GM12878 (cell line): ENCODE data around the gene ZNF689. TPM values are rescaled to one million over a fixed set of nuclear protein-coding genes. Genes with fewer than 3 reads are reported as not detected.

Source experiments
- ATF3 ChIP-seq: IDR thresholded peaks from 2 replicates; pipeline ENCODE4 v1.6.1; 2011; ENCODE audit warnings: low read depth, mild to moderate bottlenecking, low read length, moderate library complexity, borderline replicate concordance; ENCODE audit errors: extremely low read depth
- CBFB ChIP-seq: IDR thresholded peaks from 2 replicates; pipeline ENCODE4 v1.6.1; 2016; ENCODE audit warnings: antibody characterized with exemption, low read depth
- E2F4 ChIP-seq: IDR thresholded peaks from 2 replicates; pipeline ENCODE4 v1.6.1; 2012; ENCODE audit warnings: low read depth, low read length, improper control_type of control experiment
- EP300 ChIP-seq, 2 experiments: fragments of 150-350 bp in 1 of 2; IDR thresholded peaks; 2 replicates each; pipeline ENCODE4 v1.6.1; 2011 to 2012; ENCODE audit warnings: low read depth in 2 of 2, low read length in 2 of 2, borderline replicate concordance in 1 of 2, improper control_type of control experiment in 1 of 2, inconsistent platforms in 1 of 2; ENCODE audit not compliant: control insufficient read depth in 1 of 2
- JUNB ChIP-seq: IDR thresholded peaks from 2 replicates; pipeline ENCODE4 v1.6.1; 2016; ENCODE audit warnings: antibody characterized with exemption, mild to moderate bottlenecking
- MYC ChIP-seq: IDR thresholded peaks from 2 replicates; pipeline ENCODE4 v1.6.1; 2011; ENCODE audit warnings: mild to moderate bottlenecking, low read length, moderate library complexity, inconsistent platforms; ENCODE audit not compliant: insufficient read depth, insufficient replicate concordance, insufficient read length, severe bottlenecking
- NBN ChIP-seq: fragments of 450-650 bp; IDR thresholded peaks from 2 replicates; pipeline ENCODE4 v1.6.1; 2016
- PKNOX1 ChIP-seq: fragments of 450-650 bp; IDR thresholded peaks from 2 replicates; pipeline ENCODE4 v1.6.1; 2016; ENCODE audit warnings: mild to moderate bottlenecking
- PML ChIP-seq: IDR thresholded peaks from 2 replicates; pipeline ENCODE4 v1.6.1; 2012; ENCODE audit warnings: low read length, inconsistent platforms
- POLR2A ChIP-seq: IDR thresholded peaks from 2 replicates; pipeline ENCODE4 v1.6.1; 2011; ENCODE audit warnings: low read depth, mild to moderate bottlenecking, low read length
- REST ChIP-seq: IDR thresholded peaks from 2 replicates; pipeline ENCODE4 v1.6.1; 2012; ENCODE audit warnings: mild to moderate bottlenecking, low read depth, low read length
- SMAD1 ChIP-seq: fragments of 450-650 bp; IDR thresholded peaks from 2 replicates; pipeline ENCODE4 v1.6.1; 2018; ENCODE audit warnings: mild to moderate bottlenecking, low read depth; ENCODE audit not compliant: partially characterized antibody
- SMAD5 ChIP-seq: IDR thresholded peaks from 2 replicates; pipeline ENCODE4 v1.6.1; 2016; ENCODE audit warnings: antibody characterized with exemption, low read depth
- SRF ChIP-seq, 2 experiments: IDR thresholded peaks; 2 replicates each; pipeline ENCODE4 v1.6.1; 2011; ENCODE audit warnings: low read depth in 2 of 2, low read length in 2 of 2, mild to moderate bottlenecking in 1 of 2, moderate library complexity in 1 of 2
- ZBTB4 ChIP-seq: fragments of 450-650 bp; formaldehyde crosslinking; IDR thresholded peaks from 2 replicates; pipeline ENCODE4 v1.4.0; 2022; ENCODE audit warnings: mild to moderate bottlenecking, moderate library complexity
- polyA plus RNA-seq, 11 experiments: library from polyadenylated mRNA; depleted of rRNA in 4 of 11; unstranded in 6 of 11; stranded (reverse) in 5 of 11; fragments of >200 nt; fragmentation: Nextera tagmentation in 4 of 11; fragmentation: Illumina TruSeq in 1 of 11; extraction: Ambion mirVana in 4 of 11; extraction: Trizol in 1 of 11; gene quantifications; 1 replicate in 1 of 11; 2 replicates in 10 of 11; pipeline versions ENCODE4 v1.2.1 to v1.2.3, GENCODE V29; 2011 to 2016; ENCODE audit warnings: inconsistent platforms in 2 of 11, missing spikeins in 2 of 11, low read depth in 1 of 11
- total RNA-seq, 4 experiments: library from RNA; depleted of rRNA in 3 of 4; stranded (reverse); fragments of >200 nt in 3 of 4; fragmentation: Illumina TruSeq in 1 of 4; extraction: Trizol in 1 of 4; gene quantifications; 2 replicates each; pipeline versions ENCODE4 v1.2.1 to v1.2.3, GENCODE V29; 2013 to 2021

Gene ZNF689
- total and polyA plus RNA-seq, 10 of the 15 experiments (the other 5 are each of a cell fraction or from before 2014, with no cell fraction given) = 4.7 to 13.2 (median 8.5) TPM

GRCh38 chr16:30571445-30572322 is 38.5 kb downstream of the ZNF689 start, which contains the start of gene ZNF688 (continued):
- no peak for TF ChIP-seq MYC
- no peak for TF ChIP-seq EP300 (IDR thresholded peaks at IDR 0.05; ENCODE audit: borderline replicate concordance in 1 of 2, control insufficient read depth in 1 of 2, low read depth in 2 of 2, low read length in 2 of 2)
- TF ChIP-seq E2F4 = peak; percentile 98
- 0 out of 2 replicates have a peak, but pooled peaks have one; percentile 39 for TF ChIP-seq PML
- TF ChIP-seq JUNB = no peak
- 0 out of 2 replicates have a peak, but pooled peaks have one; percentile 25 for TF ChIP-seq ZBTB4
- TF ChIP-seq SMAD5 = no peak
- TF ChIP-seq NBN = no peak; the same call in none of the 2 replicates
- TF ChIP-seq POLR2A = peak; percentile 67
- TF ChIP-seq SMAD1 = peak; percentile 53
- no peak for TF ChIP-seq REST
- TF ChIP-seq ATF3 = no peak
- peak; percentile 65; the same call in 1 of the 2 replicates for TF ChIP-seq PKNOX1
- TF ChIP-seq SRF (IDR thresholded peaks at IDR 0.05; ENCODE audit: low read depth in 2 of 2, low read length in 2 of 2) = no peak
- peak; percentile 65; the same call in 1 of the 2 replicates for TF ChIP-seq CBFB
